HepG2 (cell line): Measurements from ENCODE around the gene MRPL37. TPM values are rescaled to one million over a fixed set of nuclear protein-coding genes. Genes with fewer than 3 reads are reported as not detected.

ENCODE experiments used
- ATAC-seq: fragments of 200-7000 bp; cut with Tn5 transposase; 3 replicates; pipeline ENCODE4 v1.9.1; 2020; ENCODE audit warnings: mild to moderate bottlenecking, moderate library complexity
- BruUV-seq: library from RNA; stranded (reverse); fragments of 400-500 nt; replicated peaks from 2 replicates; lab custom pipeline; 2021; lab: Mats Ljungman, UMichigan
- CTCF ChIA-PET: fragments of 300-600 bp; formaldehyde crosslinking; extraction: SDS; loops from one replicate; lab custom pipeline; 2021; ENCODE audit warnings: low total read pairs, inconsistent platforms, low intra/inter-chr PET ratio; lab: Yijun Ruan, JAX
- POLR2A ChIA-PET: fragments of 350-600 bp; sonication (Branson Sonifier 250); formaldehyde crosslinking; loops from one replicate; lab custom pipeline; 2020; ENCODE audit warnings: antibody characterized with exemption, inconsistent platforms; lab: Yijun Ruan, JAX
- DNase-seq: peaks from one replicate; pipeline ENCODE4 v3.0.0-alpha.2; 2015; ENCODE audit warnings: low spot score
- FAIRE-seq: peaks from 3 replicates; lab custom pipeline; 2011; peaks lifted over from hg19 to GRCh38; lab: Jason Lieb, UNC
- H2AFZ ChIP-seq: one replicate; pipeline ENCODE4 v1.6.1; 2011; ENCODE audit warnings: low read length, inconsistent platforms
- H3K27ac ChIP-seq: fragments of 300-600 bp; 3 replicates; pipeline ENCODE4 v1.8.0; 2011; ENCODE audit warnings: mixed run types, mild to moderate bottlenecking, mixed read lengths, low read length, inconsistent platforms; ENCODE audit not compliant: insufficient read depth; ENCODE audit errors: extremely low read length
- H3K27me3 ChIP-seq, 2 experiments: fragments of 200-600 bp in 1 of 2; 2 replicates in 1 of 2; 3 replicates in 1 of 2; pipeline versions ENCODE4 v1.6.0 to v1.8.0; 2011; ENCODE audit warnings: low read length in 2 of 2, mild to moderate bottlenecking in 2 of 2, moderate library complexity in 2 of 2, inconsistent platforms in 1 of 2; ENCODE audit not compliant: insufficient read depth in 2 of 2, control insufficient read depth in 1 of 2
- H3K36me3 ChIP-seq, 2 experiments: fragments of 200-600 bp in 1 of 2; replicated peaks in 1 of 2; 2 replicates in 1 of 2; 3 replicates in 1 of 2; pipeline versions ENCODE4 v1.5.1 to v1.8.0; 2011; ENCODE audit warnings: low read length in 2 of 2, inconsistent platforms in 1 of 2; ENCODE audit not compliant: insufficient read depth in 2 of 2, control insufficient read depth in 1 of 2
- H3K4me1 ChIP-seq: 2 replicates; pipeline ENCODE4 v1.5.1; 2012; ENCODE audit warnings: low read length, inconsistent platforms; ENCODE audit not compliant: insufficient read depth
- H3K4me2 ChIP-seq: 2 replicates; pipeline ENCODE4 v1.6.0; 2011; ENCODE audit warnings: low read depth, low read length, inconsistent platforms
- H3K4me3 ChIP-seq, 3 experiments: fragments of 200-600 bp in 1 of 3; sonication (generic), shearing (Covaris generic) in 1 of 3; replicated peaks in 1 of 3; 2 replicates each; pipeline ENCODE4 v1.5.1; 2011 to 2016; ENCODE audit warnings: low read length in 3 of 3, inconsistent platforms in 2 of 3, low read depth in 2 of 3, mild to moderate bottlenecking in 2 of 3, control low read depth in 1 of 3, mixed read lengths in 1 of 3; ENCODE audit not compliant: insufficient read depth in 1 of 3
- H3K79me2 ChIP-seq: one replicate; pipeline ENCODE4 v1.6.1; 2011; ENCODE audit warnings: low read length, inconsistent platforms; ENCODE audit not compliant: insufficient read depth
- H3K9ac ChIP-seq: 2 replicates; pipeline ENCODE4 v1.6.0; 2011; ENCODE audit warnings: mild to moderate bottlenecking, low read depth, low read length, inconsistent platforms; ENCODE audit not compliant: insufficient read depth
- H3K9me3 ChIP-seq: 2 replicates; pipeline ENCODE4 v1.5.1; 2012; ENCODE audit warnings: mild to moderate bottlenecking, low read length
- H4K20me1 ChIP-seq: 2 replicates; pipeline ENCODE4 v1.6.0; 2011; ENCODE audit warnings: inconsistent platforms, mild to moderate bottlenecking, low read length, moderate library complexity; ENCODE audit not compliant: insufficient read depth
- ARID5B ChIP-seq: IDR thresholded peaks from 2 replicates; pipeline ENCODE4 v1.4.0; 2020; ENCODE audit warnings: mild to moderate bottlenecking, missing genetic modification reagents
- BHLHE40 ChIP-seq: IDR thresholded peaks from 2 replicates; pipeline ENCODE4 v1.6.1; 2011; ENCODE audit warnings: low read length, improper control_type of control experiment
- DMAP1 ChIP-seq: IDR thresholded peaks from 2 replicates; pipeline ENCODE4 v1.6.1; 2016
- HNF1B ChIP-seq: sonication (generic); formaldehyde crosslinking; IDR thresholded peaks from 2 replicates; pipeline ENCODE4 v1.5.1; 2020; ENCODE audit warnings: mild to moderate bottlenecking, moderate library complexity, missing genetic modification reagents
- KLF16 ChIP-seq, 2 experiments: sonication (generic) in 1 of 2; formaldehyde crosslinking in 1 of 2; IDR thresholded peaks; 2 replicates each; pipeline versions ENCODE4 v1.6.1 to v1.8.0; 2016 to 2023; ENCODE audit warnings: missing genetic modification reagents in 2 of 2, missing compliant biosample characterization in 1 of 2
- MEIS2 ChIP-seq: sonication (generic); formaldehyde crosslinking; IDR thresholded peaks from 2 replicates; pipeline ENCODE4 v1.9.0; 2021; ENCODE audit warnings: mild to moderate bottlenecking, missing genetic modification reagents
- PRMT3 ChIP-seq: sonication (generic); formaldehyde crosslinking; IDR thresholded peaks from 2 replicates; pipeline ENCODE4 v1.8.1; 2022; ENCODE audit warnings: low read depth, mild to moderate bottlenecking, moderate library complexity, missing genetic modification reagents, borderline replicate concordance
- RAD51 ChIP-seq: fragments of 450-650 bp; IDR thresholded peaks from 2 replicates; pipeline ENCODE4 v1.6.1; 2016; ENCODE audit warnings: borderline replicate concordance
- TBX3 ChIP-seq: fragments of 450-650 bp; IDR thresholded peaks from 2 replicates; pipeline ENCODE4 v1.6.1; 2017; ENCODE audit warnings: antibody characterized with exemption, mild to moderate bottlenecking, inconsistent platforms, borderline replicate concordance
- ZBTB7A ChIP-seq: sonication (generic); formaldehyde crosslinking; IDR thresholded peaks from 2 replicates; pipeline ENCODE4 v1.8.0; 2022; ENCODE audit warnings: mild to moderate bottlenecking, missing genetic modification reagents
- ZBTB7B ChIP-seq: sonication (generic); formaldehyde crosslinking; IDR thresholded peaks from 2 replicates; pipeline ENCODE4 v1.4.0; 2020; ENCODE audit warnings: missing genetic modification reagents
- ZNF256 ChIP-seq: sonication (generic); formaldehyde crosslinking; conservative IDR thresholded peaks from 2 replicates; pipeline ENCODE4 v1.4.0; 2020; ENCODE audit warnings: missing genetic modification reagents
- ZNF713 ChIP-seq: sonication (generic); formaldehyde crosslinking; IDR thresholded peaks from 2 replicates; pipeline ENCODE4 v1.4.0; 2020; ENCODE audit warnings: mild to moderate bottlenecking, missing genetic modification reagents
- WGBS: methylation state at CpG from one replicate; pipeline ENCODE4 v1.1.6; 2017; ENCODE audit warnings: low lambda C conversion rate; 5-methylcytosine and 5-hydroxymethylcytosine counted together
- in situ Hi-C: cut with HindIII; loops from 2 replicates; pipeline ENCODE4 v1.10.0; 2017; ENCODE audit warnings: low pct_unique_long_range_greater_than_20kb; ENCODE audit not compliant: extremely low pct_ligation_motif_present
- intact Hi-C: fragments of 100-400 bp; cut with micrococcal nuclease; formaldehyde crosslinking; loops from one replicate; pipeline ENCODE4 v1.10.0; 2022; ENCODE audit not compliant: unreplicated experiment
- polyA plus RNA-seq, 8 experiments: library from polyadenylated mRNA; depleted of rRNA in 3 of 8; stranded (reverse) in 7 of 8; unstranded in 1 of 8; fragments of >200 nt; fragmentation: Illumina TruSeq in 4 of 8; extraction: Trizol in 4 of 8; gene quantifications; 2 replicates each; pipeline versions ENCODE4 v1.2.1 to v1.2.3, GENCODE V29; 2011 to 2016; ENCODE audit warnings: low read depth in 4 of 8, missing spikeins in 1 of 8, mixed read lengths in 1 of 8; ENCODE audit not compliant: insufficient read depth in 1 of 8
- total RNA-seq, 5 experiments: library from RNA; depleted of rRNA; stranded (reverse); fragments of >200 nt; fragmentation: Illumina TruSeq; extraction: Trizol; gene quantifications; 2 replicates each; pipeline ENCODE4 v1.2.3, GENCODE V29; 2016; ENCODE audit warnings: low read depth in 1 of 5

The MRPL37 gene
- total and polyA plus RNA-seq, 2 of the 13 experiments (the other 11 are each of a cell fraction or from before 2014, with no cell fraction given), result 31.7 to 127 TPM

- H3K27me3 ChIP-seq, result no peaks in the 10 kb centered on the region
- peak overlapping the region; percentile 57 for H3K27ac ChIP-seq
- intact Hi-C loops (no loop called here), in situ Hi-C loops (no loop called here)
- no peak overlapping the region for H3K4me3 ChIP-seq
- FAIRE-seq (no peak), DNase-seq (no peak), ATAC-seq (peak; percentile 52)
- no peak overlapping the region for H3K9ac ChIP-seq
- H3K79me2 ChIP-seq, result no peaks in the 10 kb centered on the region
- TF ChIP-seq PRMT3 (CRISPR knock-in tag), result no peak
- peak; percentile 69 for TF ChIP-seq BHLHE40
- POLR2A ChIA-PET, result interaction anchor here (1.0 kb wide), 1 partner anchor 35 kb away, joined by 6 read pairs; the partner anchor contains the start of genes CYB5RL and MRPL37
- H2AFZ ChIP-seq, result no peak overlapping the region
- peaks cover 12% of the 10 kb centered on the region for H3K4me1 ChIP-seq
- CTCF ChIA-PET, result no interaction called here
- no peaks in the 10 kb centered on the region for H3K9me3 ChIP-seq
- peak overlapping the region; percentile 18; the same call in 1 of the 2 replicates for H3K4me2 ChIP-seq
- 12% methylated on average over 2 of the region's 2 CpGs for WGBS
- H3K36me3 ChIP-seq, result peaks cover 4 to 22% of the 10 kb centered on the region in 2 experiments; a peak in 3 of 5 replicates
- no peaks in the 10 kb centered on the region for H4K20me1 ChIP-seq
- no TSS peak for BruUV-seq
Observed at GRCh38 chr1:54234284-54234683, 34.3 kb downstream of the MRPL37 start.

- no peak overlapping the region for H2AFZ ChIP-seq
- DNase-seq, result no peak
- H3K4me3 ChIP-seq, result no peak overlapping the region
- FAIRE-seq, result no peak
- peaks cover 12% of the 10 kb centered on the region for H3K4me1 ChIP-seq
- H3K79me2 ChIP-seq, result no peaks in the 10 kb centered on the region
- H3K27ac ChIP-seq, result no peak overlapping the region
- H3K27me3 ChIP-seq, result no peaks in the 10 kb centered on the region
- no peak for ATAC-seq
- in situ Hi-C loops (no loop called here), intact Hi-C loops (no loop called here)
- H3K9ac ChIP-seq, result no peak overlapping the region
- no peaks in the 10 kb centered on the region for H3K9me3 ChIP-seq
- H3K36me3 ChIP-seq, result peaks cover 10 to 22% of the 10 kb centered on the region in 2 experiments; a peak in 4 of 5 replicates
- WGBS, result 92% methylated on average over 10 of the region's 10 CpGs
- BruUV-seq, result no TSS peak
- POLR2A ChIA-PET, result no interaction called here
- no peaks in the 10 kb centered on the region for H4K20me1 ChIP-seq
- CTCF ChIA-PET, result no interaction called here
- no peak overlapping the region for H3K4me2 ChIP-seq
- TF ChIP-seq KLF16 (CRISPR knock-in tag; IDR thresholded peaks at IDR 0.05) (no peak), ZBTB7A (CRISPR knock-in tag) (no peak), DMAP1 (CRISPR knock-in tag) (no peak), TBX3 (no peak), HNF1B (CRISPR knock-in tag) (no peak), ZNF713 (CRISPR knock-in tag) (no peak), MEIS2 (CRISPR knock-in tag) (no peak), ZBTB7B (CRISPR knock-in tag) (no peak), ARID5B (CRISPR knock-in tag) (no peak), ZNF256 (CRISPR knock-in tag) (no peak), RAD51 (no peak)
Observed at GRCh38 chr1:54237586-54237985, 37.6 kb downstream of the MRPL37 start.
